ENCODE data around the gene RRAGB.

GRCh38 chrX:55717521-55718497 is at the start of gene RRAGB:
- TF ChIP-seq POLR2A (IDR thresholded peaks at IDR 0.05; ENCODE audit: low read depth, low read length): peak; percentile 60; the same call in 1 of the 2 replicates
- TF ChIP-seq TAF1 (IDR thresholded peaks at IDR 0.05; ENCODE audit: low read depth, low read length): no peak; the same call in 1 of the 2 replicates
- no peak for TF ChIP-seq SPI1 (IDR thresholded peaks at IDR 0.05; ENCODE audit: low read depth, low read length)
- TF ChIP-seq POLR2AphosphoS5 (IDR thresholded peaks at IDR 0.05; ENCODE audit: low read depth, low read length): peak; percentile 55; the same call in 1 of the 2 replicates
- TF ChIP-seq PAX5 (IDR thresholded peaks at IDR 0.05; ENCODE audit: insufficient read depth, low read length, severe bottlenecking): no peak
